Naive B cell (primary cell): ENCODE data around the gene GMDS. TPM values are rescaled to one million over a fixed set of nuclear protein-coding genes. Genes with fewer than 3 reads are reported as not detected.

Experiments
- ATAC-seq, 2 donors: fragments of 150-1000 bp; cut with Tn5 transposase; 2 replicates each; pipeline ENCODE4 v1.10.0; 2021; ENCODE audit warnings: low read depth in 2 of 2, mild to moderate bottlenecking in 2 of 2, moderate library complexity in 2 of 2
- DNase-seq: peaks from one replicate; pipeline ENCODE4 v3.0.0; 2022
- H3K27ac Mint-ChIP-seq, 6 donors: one replicate each; pipeline ENCODE4 v1.8.0; 2020 to 2022; ENCODE audit warnings: mild to moderate bottlenecking in 6 of 6, mixed read lengths in 6 of 6, moderate library complexity in 5 of 6, inconsistent platforms in 2 of 6
- H3K27me3 Mint-ChIP-seq, 3 donors: one replicate each; pipeline ENCODE4 v1.8.0; 2021 to 2022; ENCODE audit warnings: mixed read lengths in 3 of 3, mild to moderate bottlenecking in 1 of 3
- H3K36me3 Mint-ChIP-seq, 2 donors: one replicate each; pipeline ENCODE4 v1.8.0; 2020 to 2022; ENCODE audit warnings: mixed read lengths in 2 of 2, inconsistent platforms in 1 of 2, mild to moderate bottlenecking in 1 of 2
- H3K4me1 Mint-ChIP-seq, 3 donors: one replicate each; pipeline ENCODE4 v1.8.0; 2020 to 2022; ENCODE audit warnings: mixed read lengths in 3 of 3, inconsistent platforms in 1 of 3, mild to moderate bottlenecking in 1 of 3, moderate library complexity in 1 of 3
- H3K4me3 Mint-ChIP-seq, 8 donors: one replicate each; pipeline ENCODE4 v1.8.0; 2020 to 2022; ENCODE audit warnings: mild to moderate bottlenecking in 8 of 8, mixed read lengths in 8 of 8, moderate library complexity in 8 of 8, inconsistent platforms in 2 of 8
- H3K9me3 Mint-ChIP-seq, 7 donors: one replicate each; pipeline ENCODE4 v1.8.0; 2020 to 2022; ENCODE audit warnings: mixed read lengths in 7 of 7, mild to moderate bottlenecking in 5 of 7, inconsistent platforms in 2 of 7, moderate library complexity in 1 of 7
- polyA plus RNA-seq, 6 donors: library from polyadenylated mRNA; unstranded; fragments of 300-500 nt; fragmentation: Illumina TruSeq; gene quantifications; one replicate each; pipeline ENCODE4 v1.2.3, GENCODE V29; 2021; ENCODE audit warnings: low read depth in 6 of 6

Gene GMDS
- polyA plus RNA-seq, 6 donors from 2014 or later, result 12.7 to 23.3 (median 14.7) TPM

DNA sequence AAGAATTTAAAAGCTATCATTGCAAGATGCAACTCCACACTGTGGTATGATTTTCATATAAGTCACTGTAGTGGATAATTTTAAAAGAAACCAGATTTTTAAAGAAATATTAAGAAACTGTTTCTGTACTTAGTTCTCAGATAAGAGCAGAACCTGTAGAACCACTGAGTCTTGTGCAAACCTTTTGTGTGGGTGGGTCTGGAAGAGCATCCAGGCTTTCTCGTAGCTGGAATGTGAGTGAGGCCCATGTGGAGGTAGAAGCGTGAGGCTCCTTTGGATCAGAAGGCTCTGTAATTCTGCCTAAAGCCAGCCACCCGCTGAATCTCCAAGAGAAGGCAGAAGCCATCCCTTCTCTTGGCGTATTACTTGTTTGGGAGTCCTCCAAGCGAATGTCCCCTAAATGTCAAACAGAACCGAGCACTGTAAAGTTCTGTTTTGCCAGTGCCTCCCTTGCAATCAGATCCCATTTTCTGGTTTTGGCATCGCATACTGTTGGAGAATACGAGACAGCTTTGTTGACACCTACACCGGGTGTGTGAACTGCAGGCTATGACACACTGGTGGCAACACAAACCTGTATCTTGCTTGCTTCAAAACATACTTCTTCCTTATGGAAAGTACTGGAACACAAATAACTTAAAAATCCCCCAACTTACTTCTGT lies 447.0 kb downstream of the GMDS start:
- ATAC-seq, result no peak
- no peak for DNase-seq
- Mint-ChIP-seq H3K36me3 (no peaks in the 10 kb centered on the region), H3K27ac (peak overlapping the region in 1 of 6 donors; percentile 37), H3K27me3 (no peaks in the 10 kb centered on the region), H3K4me1 (peaks cover 10 to 14% (median 11%) of the 10 kb centered on the region in 3 donors), H3K9me3 (no peaks in the 10 kb centered on the region), H3K4me3 (no peak overlapping the region)

DNA sequence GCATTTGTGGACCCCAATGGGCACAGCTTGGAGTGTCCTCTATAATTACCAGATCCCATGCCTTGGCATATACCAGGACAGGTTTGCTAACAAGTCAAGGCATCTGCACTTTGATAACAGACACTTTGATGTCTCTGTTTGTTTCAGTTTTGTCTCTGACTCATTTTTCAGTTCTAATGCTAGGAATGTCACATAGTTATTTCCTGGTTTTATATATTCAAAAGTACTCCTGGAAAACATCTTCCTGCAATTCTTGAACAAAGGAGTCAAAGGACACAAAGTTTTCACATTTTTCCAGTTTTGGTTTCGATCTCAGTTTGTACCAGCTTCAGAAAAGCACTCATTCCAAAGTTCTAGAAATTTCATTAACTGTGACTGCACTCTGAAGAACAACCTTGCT lies 447.6 kb downstream of the GMDS start:
- H3K4me1 Mint-ChIP-seq, result peaks cover 10 to 14% (median 11%) of the 10 kb centered on the region in 3 donors
- no peaks in the 10 kb centered on the region for H3K9me3 Mint-ChIP-seq
- no peak overlapping the region for H3K27ac Mint-ChIP-seq
- ATAC-seq (no peak), DNase-seq (no peak)
- H3K4me3 Mint-ChIP-seq, result no peak overlapping the region
- H3K27me3 Mint-ChIP-seq, result no peaks in the 10 kb centered on the region
- H3K36me3 Mint-ChIP-seq, result no peaks in the 10 kb centered on the region

GRCh38 chr6:1796706-1797529 lies 448.5 kb downstream of the GMDS start:
- Mint-ChIP-seq H3K4me1 (peaks cover 10 to 14% (median 11%) of the 10 kb centered on the region in 3 donors), H3K36me3 (no peaks in the 10 kb centered on the region), H3K4me3 (no peak overlapping the region), H3K27ac (peak overlapping the region in 1 of 6 donors; percentile 76), H3K27me3 (no peaks in the 10 kb centered on the region), H3K9me3 (no peaks in the 10 kb centered on the region)
- no peak for DNase-seq
- ATAC-seq, result peak; percentile 16 to 25

DNA sequence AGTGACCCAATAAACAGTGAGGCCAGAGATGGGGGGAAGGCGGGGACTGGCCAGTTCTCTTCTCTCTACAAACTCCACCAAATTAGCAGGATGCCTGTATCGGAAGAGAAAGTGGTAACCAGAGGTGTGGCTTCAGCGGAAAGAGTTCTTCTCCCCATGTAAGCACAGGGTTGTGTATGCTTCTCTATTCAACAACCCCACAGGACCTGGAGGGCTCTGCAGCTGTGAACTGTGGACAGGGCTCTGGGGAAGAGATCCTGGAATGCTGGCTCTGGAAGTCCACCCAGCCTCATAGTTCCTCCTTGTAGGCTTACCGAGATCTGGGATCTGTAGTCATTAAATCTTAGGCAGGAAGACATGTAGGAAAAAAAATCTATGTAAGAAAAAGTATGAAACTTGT lies 449.5 kb downstream of the GMDS start:
- no peak for DNase-seq
- Mint-ChIP-seq H3K27me3 (no peaks in the 10 kb centered on the region), H3K9me3 (peaks cover 0 to 1% (median 0%) of the 10 kb centered on the region in 7 donors), H3K4me3 (no peak overlapping the region), H3K27ac (peak overlapping the region in 1 of 6 donors; percentile 58), H3K36me3 (no peaks in the 10 kb centered on the region), H3K4me1 (peaks cover 10 to 14% (median 11%) of the 10 kb centered on the region in 3 donors)
- no peak for ATAC-seq

GRCh38 chr6:1792989-1793388 lies 452.4 kb downstream of the GMDS start:
- Mint-ChIP-seq H3K36me3 (no peaks in the 10 kb centered on the region), H3K4me1 (peaks cover 10 to 13% (median 11%) of the 10 kb centered on the region in 3 donors), H3K27ac (peak overlapping the region in 1 of 6 donors; percentile 1), H3K4me3 (no peak overlapping the region), H3K9me3 (peaks cover 0 to 1% (median 0%) of the 10 kb centered on the region in 7 donors), H3K27me3 (no peaks in the 10 kb centered on the region)
- DNase-seq (no peak), ATAC-seq (no peak)

DNA sequence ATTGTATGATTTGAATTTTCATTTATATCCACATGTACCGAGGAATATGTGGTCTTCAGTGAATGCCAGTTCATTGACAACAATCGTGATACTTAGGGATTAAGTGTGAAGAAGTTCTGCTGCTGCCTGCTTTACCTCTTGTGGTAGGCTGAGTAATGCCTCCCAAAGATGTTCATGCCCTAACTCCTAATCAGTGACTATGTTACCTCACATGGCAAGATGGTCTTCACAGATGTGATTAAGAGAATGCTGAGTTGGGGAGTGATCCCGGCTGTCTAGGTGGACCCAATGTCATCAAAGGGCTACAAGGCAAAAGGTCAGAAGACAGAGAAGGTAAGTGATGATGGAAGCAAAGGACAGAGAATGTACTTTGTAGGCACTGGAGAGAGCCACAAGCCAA lies 454.7 kb downstream of the GMDS start:
- ATAC-seq (no peak), DNase-seq (no peak)
- H3K4me1 Mint-ChIP-seq, result no peaks in the 10 kb centered on the region
- peaks cover 0 to 1% (median 0%) of the 10 kb centered on the region in 7 donors for H3K9me3 Mint-ChIP-seq
- H3K36me3 Mint-ChIP-seq, result peaks cover 0 to 1% of the 10 kb centered on the region in 2 donors
- no peak overlapping the region for H3K4me3 Mint-ChIP-seq
- H3K27ac Mint-ChIP-seq, result no peak overlapping the region
- H3K27me3 Mint-ChIP-seq, result no peaks in the 10 kb centered on the region

DNA sequence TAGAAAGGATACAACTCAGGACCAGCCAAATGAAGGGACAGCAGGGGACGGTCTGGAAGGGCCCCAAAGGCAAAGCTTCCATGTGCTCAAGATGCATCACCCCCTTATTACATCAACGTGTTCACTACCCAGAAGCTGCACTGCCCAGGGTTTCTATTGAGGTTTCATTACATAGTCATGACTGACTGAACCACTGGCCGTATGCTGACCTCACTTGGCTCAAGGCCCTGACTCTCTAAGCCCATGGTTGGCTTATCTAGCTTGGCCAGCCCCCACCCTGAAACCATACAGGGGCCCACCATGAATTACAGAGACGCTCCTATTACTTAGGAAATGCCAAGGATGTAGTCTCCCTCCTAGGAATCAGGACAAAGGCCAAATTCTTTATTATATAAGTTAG lies 456.3 kb downstream of the GMDS start:
- H3K27ac Mint-ChIP-seq, result no peak overlapping the region
- peaks cover 0 to 1% (median 0%) of the 10 kb centered on the region in 7 donors for H3K9me3 Mint-ChIP-seq
- H3K4me1 Mint-ChIP-seq, result no peaks in the 10 kb centered on the region
- peaks cover 0 to 4% of the 10 kb centered on the region in 2 donors for H3K36me3 Mint-ChIP-seq
- ATAC-seq (no peak), DNase-seq (no peak)
- H3K4me3 Mint-ChIP-seq, result no peak overlapping the region
- H3K27me3 Mint-ChIP-seq, result no peaks in the 10 kb centered on the region

DNA sequence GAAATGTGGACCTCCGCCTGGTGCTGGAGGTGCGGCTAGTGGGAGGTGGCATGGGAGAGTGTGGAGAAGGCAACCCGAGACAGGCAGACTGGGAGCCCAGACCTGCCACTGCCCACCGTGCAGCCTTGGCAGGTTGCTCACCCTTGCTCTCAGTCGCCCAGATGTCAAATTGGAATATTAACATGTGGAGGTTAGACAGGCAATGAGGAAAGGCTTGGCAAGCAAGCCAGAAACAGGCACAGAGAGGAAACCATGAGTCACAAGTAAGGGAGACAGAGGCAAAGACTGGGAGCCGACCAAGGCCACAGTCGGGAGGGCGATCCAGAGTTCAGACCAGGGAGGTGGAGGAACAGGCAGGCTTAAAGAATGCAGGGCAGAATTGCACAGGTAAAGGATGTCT lies 457.5 kb downstream of the GMDS start:
- DNase-seq, result no peak
- H3K27ac Mint-ChIP-seq, result peak overlapping the region in 1 of 6 donors; percentile 41
- no peaks in the 10 kb centered on the region for H3K27me3 Mint-ChIP-seq
- peaks cover 0 to 4% of the 10 kb centered on the region in 2 donors for H3K36me3 Mint-ChIP-seq
- no peak overlapping the region for H3K4me3 Mint-ChIP-seq
- peaks cover 0 to 1% (median 0%) of the 10 kb centered on the region in 7 donors for H3K9me3 Mint-ChIP-seq
- ATAC-seq, result no peak
- H3K4me1 Mint-ChIP-seq, result no peaks in the 10 kb centered on the region

DNA sequence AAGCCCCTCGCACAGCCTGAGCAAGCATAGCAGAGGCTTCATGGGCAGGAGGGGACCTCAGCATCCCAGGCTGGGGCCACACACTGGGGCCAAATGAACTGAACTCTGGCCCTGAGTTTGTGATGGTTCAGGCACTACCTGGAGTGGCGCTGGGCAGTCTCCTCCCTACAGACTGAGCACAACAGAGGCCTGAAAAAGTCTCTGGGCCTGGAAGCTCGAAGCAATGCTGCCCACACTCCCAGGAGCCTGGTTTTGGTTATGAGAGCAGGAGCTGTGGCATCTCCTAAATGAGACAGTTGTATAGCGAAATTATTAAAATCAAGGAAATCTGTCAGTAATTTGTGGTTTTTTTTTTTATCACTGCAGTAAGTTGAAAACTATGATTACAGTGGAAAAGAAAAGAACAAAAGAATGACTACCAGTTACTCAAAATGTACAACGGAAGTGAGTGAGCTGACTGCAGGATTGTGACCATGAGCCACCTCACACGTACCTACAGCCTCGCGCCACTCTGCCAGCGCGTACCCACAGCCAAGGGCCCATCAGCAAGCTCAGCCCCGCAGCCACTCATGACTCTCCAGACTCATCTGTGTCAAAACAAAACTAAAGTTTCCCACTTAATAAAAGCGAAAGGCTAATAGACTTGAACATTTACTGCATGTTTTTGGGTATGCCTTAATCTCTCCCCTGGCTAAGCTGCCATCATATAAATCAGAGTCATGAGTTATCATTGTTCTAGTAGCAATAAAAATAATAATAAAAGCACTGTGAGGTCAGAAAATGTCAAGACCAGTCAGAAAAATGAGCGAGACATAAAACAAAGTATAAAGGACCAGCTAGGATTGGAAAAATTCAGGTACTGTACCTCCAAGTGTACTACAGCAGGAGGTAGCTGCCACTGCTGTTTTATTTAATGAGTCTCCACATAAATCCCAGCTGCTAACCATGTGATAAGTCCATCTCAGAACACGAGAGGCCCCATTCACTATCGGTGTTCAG lies 458.7 kb downstream of the GMDS start:
- peaks cover 0 to 4% of the 10 kb centered on the region in 2 donors for H3K36me3 Mint-ChIP-seq
- H3K27ac Mint-ChIP-seq, result no peak overlapping the region
- no peak for ATAC-seq

DNA sequence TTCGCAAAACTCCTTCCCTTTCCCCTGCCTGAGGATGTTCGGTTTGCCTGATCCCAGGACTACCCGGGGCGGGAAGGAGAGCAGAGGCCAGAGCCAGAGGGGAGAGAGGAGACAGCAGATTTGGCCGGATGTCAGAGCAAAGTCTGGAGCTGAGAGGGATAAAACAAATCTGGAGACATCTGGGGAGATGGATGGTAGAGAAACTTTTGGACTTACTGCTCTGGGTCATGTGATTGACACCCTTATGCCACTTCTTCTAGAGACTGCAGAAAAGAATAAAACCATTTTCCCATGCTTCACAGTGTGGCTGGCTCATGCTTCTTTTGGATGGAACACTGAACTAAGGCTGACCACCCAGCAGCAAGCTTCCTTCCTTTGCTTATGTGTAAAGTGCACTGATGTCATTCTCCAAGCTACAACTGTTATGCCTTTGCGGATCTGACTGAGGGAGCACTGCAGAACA lies 461.0 kb downstream of the GMDS start:
- ATAC-seq (no peak), DNase-seq (no peak)
- no peaks in the 10 kb centered on the region for H3K27me3 Mint-ChIP-seq
- no peaks in the 10 kb centered on the region for H3K9me3 Mint-ChIP-seq
- no peak overlapping the region for H3K27ac Mint-ChIP-seq
- peaks cover 0 to 4% (median 0%) of the 10 kb centered on the region in 3 donors for H3K4me1 Mint-ChIP-seq
- H3K36me3 Mint-ChIP-seq, result peaks cover 0 to 4% of the 10 kb centered on the region in 2 donors
- no peak overlapping the region for H3K4me3 Mint-ChIP-seq

More for the DNA sequence above, 458.7 kb downstream of the GMDS start:
- no peaks in the 10 kb centered on the region for H3K27me3 Mint-ChIP-seq
- H3K9me3 Mint-ChIP-seq, result peaks cover 0 to 1% (median 0%) of the 10 kb centered on the region in 7 donors
- H3K4me1 Mint-ChIP-seq, result no peaks in the 10 kb centered on the region
- no peak for DNase-seq
- no peak overlapping the region for H3K4me3 Mint-ChIP-seq

DNA sequence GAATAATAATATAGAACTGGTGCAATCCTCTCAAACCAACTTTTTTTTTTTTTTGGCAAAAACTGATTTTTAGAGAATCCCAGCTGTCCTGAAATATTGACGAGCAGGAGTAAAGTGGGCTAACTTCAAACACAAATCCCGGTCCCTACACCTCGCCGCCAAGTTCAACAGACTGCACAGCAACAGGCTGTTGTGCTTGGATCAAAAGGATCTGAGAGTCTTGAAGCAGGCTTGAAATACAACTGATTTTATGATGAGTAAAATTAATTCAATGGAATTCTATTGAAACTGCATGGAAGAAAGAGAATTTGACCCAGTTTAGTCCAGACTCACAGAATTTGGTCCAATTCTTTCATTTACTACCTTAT lies 463.6 kb downstream of the GMDS start:
- peaks cover 0 to 4% of the 10 kb centered on the region in 2 donors for H3K36me3 Mint-ChIP-seq
- H3K4me1 Mint-ChIP-seq, result peaks cover 0 to 4% (median 0%) of the 10 kb centered on the region in 3 donors
- no peak for DNase-seq
- H3K27ac Mint-ChIP-seq, result no peak overlapping the region
- H3K9me3 Mint-ChIP-seq, result no peaks in the 10 kb centered on the region
- H3K4me3 Mint-ChIP-seq, result no peak overlapping the region
- H3K27me3 Mint-ChIP-seq, result no peaks in the 10 kb centered on the region
- no peak for ATAC-seq

DNA sequence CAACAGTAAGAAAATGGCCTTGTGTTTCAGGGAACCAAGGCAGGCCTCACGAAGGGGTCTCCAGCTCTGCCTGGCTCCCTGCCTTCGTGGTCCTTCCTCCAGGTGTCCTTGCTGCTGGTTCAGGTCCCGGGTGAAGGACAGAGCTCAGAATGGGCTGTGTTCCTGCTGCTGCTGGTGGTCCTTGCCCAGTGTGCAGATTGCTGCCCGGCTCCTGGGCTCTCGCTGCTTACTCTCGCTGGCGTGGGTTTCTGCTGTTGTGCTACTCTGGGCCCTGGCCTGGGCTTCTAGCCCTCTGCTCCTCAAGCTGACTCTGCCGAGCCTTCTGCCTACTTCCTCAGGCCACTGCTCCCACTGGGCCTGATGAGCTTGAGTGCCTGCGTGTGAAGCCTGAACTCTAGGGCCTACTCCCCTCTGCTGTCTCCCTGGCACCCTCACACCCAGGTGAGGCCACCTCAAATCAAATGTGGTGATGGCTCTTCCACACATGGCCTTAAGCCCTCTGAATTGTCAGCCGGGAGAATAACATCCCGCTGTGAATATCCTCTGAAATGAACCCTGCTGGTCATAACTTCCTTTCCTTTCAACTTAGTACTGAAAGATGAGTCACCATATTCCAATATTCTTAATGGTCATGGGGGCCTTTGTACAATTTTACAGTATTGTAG lies 464.1 kb downstream of the GMDS start:
- Mint-ChIP-seq H3K9me3 (no peaks in the 10 kb centered on the region), H3K27me3 (no peaks in the 10 kb centered on the region)

More for the DNA sequence above, 464.1 kb downstream of the GMDS start:
- peaks cover 0 to 4% of the 10 kb centered on the region in 2 donors for H3K36me3 Mint-ChIP-seq
- H3K27ac Mint-ChIP-seq, result peak overlapping the region in 2 of 6 donors; percentile 38 to 73
- H3K4me3 Mint-ChIP-seq, result no peak overlapping the region
- no peak for DNase-seq
- no peak for ATAC-seq
- H3K4me1 Mint-ChIP-seq, result peaks cover 0 to 4% (median 0%) of the 10 kb centered on the region in 3 donors
